ENCODE data around the gene JAG1.
"Not testable (repeated sequence)": the region's sequence is repeated elsewhere in the genome, so short reads cannot be mapped to it uniquely, and the experiment has no call there.

JAG1 gene

DNA sequence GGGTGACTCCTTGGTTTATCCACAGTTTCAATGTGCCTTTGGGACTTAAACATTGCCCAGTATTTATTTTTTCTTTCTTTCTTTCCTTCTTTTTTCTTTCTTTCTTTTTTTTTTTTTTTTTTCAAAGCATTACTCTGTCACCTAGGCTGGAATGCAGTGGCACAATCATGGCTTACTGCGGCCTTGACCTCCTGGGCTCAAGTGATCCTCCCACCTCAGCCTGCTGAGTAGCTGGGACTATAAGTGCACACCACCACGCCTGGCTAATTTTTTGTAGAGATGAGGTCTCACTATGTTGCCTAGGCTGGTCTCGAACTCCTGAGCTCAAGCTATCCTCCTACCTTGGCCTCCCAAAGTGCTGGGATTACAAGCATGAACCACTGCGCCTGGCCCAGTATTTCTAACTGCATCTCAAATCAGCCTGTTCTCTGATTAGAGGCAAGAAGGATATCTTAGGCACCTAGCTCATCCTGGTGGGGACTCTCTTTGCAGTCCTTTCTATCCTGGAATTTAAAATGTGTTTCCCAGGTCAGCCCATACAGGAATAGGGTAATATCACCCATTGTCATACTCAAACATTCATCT lies 56.2 kb downstream of the JAG1 start:
- in situ Hi-C loops (cut with MboI; ENCODE audit: low sequenced_read_pairs): not testable (repeated sequence)

DNA sequence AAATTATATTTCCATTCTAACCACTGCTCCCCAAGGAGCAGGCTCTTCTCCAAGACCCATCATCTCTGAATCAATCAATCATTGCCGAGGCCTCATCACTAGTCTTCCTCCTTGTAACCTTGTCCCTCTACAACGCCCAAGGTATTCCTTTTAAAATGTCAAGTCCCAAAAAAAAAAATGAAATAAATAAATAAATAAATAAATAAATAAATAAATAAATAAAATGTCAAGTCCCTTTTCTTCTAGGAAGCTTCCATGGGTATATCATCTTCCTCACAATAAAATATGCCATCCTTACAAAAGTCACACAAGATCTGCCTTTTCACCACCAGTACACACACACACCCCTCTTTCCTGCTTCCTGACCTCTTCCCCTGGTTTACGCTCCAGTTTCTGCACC lies 57.6 kb downstream of the JAG1 start:
- in situ Hi-C loops (cut with MboI; ENCODE audit: low sequenced_read_pairs): no loop called here

DNA sequence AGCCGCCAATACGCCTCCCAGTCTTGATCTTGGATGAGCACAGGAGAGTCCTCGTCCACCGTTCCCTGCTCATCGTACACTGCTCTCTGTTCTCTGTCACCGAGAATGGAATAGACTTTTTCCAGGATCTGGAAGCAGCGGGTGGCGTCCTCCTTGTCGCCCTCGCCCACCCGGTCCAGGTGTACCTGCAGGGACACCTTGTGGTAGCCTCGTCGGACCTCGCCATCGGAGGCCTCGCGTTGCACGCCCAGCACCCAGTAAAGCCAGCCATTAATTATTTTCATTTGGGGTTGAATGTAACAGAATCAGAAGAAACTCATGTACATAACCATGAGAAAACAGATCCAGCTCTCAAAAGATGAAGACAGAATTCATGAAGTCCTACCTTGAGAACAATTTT lies 59.9 kb downstream of the JAG1 start:
- in situ Hi-C loops (cut with MboI; ENCODE audit: low sequenced_read_pairs): no loop called here

DNA sequence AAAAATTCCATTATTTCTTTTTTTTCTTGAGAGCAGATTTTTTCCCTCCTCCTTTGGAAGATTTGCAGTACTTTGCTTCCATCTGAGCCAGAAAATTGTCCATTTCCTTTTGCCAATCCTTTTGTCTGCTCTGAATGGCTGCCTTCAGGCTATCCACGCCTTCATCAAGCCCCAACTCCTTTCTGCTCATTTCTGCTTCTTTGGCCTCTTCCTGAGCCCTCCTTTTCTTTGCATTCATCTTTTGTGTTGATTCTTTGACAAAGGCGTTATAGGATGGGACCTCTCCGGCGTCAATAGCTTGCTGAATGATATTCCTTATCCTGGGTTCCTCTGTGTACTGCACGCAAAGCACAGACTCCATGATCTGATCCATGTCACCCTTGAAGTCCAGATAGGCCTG lies 60.4 kb downstream of the JAG1 start:
- in situ Hi-C loops (cut with MboI; ENCODE audit: low sequenced_read_pairs): not testable (repeated sequence)

DNA sequence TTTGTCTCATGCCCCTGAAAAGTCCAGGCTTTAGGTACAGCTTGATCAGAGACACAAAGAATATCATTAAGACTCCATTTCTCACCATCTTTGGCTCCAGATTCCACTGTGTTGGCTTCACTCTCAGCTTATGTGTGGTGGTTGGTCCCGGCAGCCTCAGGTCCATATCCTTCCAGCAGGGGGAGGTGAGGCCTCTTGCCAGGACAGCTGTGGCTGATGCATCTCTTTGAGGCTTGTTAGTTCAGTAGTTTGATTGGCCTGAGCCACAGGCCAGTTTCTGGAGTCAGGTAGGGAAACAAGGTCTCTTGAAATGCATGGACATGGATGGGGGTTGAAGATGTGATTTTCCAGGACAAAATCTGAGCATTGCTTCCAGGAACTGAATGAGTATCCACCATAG lies 62.4 kb downstream of the JAG1 start:
- in situ Hi-C loops (cut with MboI; ENCODE audit: low sequenced_read_pairs): no loop called here

DNA sequence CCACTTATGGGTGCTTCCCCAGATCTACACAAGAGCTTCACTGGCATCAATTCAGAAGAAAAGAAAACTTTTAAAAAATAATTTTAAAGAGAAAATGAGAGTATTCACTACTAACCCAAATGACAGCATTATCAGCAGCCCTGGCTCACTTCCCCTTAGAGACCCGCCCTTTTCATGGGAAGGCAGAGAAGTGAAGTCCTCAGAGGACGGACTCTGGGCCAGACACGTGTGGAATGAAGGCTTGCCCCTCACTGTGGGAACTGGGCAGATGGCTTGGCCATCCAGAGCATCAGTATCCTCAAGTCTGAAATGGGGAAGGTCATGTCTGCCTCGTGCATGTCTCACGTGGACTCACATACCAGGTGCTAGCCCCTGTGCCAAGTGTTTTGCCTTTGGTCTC lies 63.5 kb downstream of the JAG1 start:
- in situ Hi-C loops (cut with MboI; ENCODE audit: low sequenced_read_pairs): no loop called here

DNA sequence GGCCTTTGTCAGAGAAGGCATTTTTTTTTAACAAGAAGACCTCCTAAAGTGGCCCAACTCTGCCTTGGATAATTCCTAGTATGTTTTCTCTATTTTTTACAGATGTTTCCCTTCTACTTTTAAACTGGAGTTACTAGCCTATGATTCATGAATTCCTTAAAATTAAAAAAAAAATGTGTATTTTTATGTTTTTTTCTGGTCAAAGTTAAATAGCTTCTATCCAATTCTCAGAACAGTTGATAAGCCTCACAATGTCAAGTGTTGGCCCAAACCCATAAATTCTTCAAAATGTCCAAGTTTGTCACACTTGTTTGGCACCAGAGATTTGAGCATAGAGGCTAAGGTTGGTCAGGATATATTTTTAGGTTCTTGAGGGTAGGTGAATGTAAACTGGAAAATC lies 64.0 kb downstream of the JAG1 start:
- in situ Hi-C loops (cut with MboI; ENCODE audit: low sequenced_read_pairs): no loop called here

DNA sequence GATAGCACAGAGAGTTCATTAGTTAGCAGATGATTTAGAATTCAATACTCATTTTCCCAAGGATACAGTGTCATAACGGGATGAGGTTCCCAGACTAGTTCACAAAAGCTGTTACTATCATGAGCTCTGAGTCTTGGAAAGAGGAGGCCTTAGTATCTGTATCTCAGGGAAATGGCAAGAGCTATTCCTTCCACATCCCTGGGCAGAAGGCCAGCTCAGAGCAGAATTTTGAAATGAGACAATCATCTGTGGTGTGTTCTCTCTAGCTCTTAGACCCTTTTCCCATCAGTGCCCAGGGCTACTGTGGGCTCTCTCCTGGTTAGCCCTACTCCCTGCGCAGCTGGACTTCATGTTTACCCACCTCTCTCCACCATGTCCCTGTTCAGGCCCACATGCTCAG lies 64.5 kb downstream of the JAG1 start:
- in situ Hi-C loops (cut with MboI; ENCODE audit: low sequenced_read_pairs): no loop called here

DNA sequence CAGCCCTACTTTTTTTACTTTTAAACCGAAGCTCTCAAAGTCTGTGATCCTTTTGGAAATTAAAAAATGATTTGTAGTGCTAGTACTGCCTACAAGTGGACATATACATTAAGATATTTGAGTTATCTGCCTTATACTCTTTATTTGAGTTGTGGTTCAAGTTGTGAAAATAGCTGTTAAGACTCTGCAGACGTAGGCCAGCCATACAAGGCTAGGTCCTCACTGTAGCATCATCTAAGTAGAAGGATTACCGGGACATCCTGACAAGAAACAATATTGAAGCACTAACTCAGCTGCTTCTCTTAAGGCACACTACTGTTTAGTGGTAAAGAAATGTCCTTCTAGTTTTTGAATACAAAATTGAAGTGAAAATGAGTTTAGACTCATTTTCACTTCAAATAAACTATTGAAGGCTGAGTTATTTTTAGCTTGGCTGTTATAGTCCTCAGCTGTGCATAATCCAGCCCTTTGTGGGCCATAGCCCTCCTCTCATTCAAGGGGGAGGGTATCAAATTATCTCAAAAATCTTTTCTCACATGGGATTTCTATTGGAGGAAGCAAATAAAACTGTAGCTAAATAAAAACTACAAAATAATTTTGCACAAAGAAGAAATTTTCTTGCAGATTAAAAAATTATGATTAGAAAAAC lies 68.1 kb downstream of the JAG1 start:
- in situ Hi-C loops (cut with MboI; ENCODE audit: low sequenced_read_pairs): no loop called here

DNA sequence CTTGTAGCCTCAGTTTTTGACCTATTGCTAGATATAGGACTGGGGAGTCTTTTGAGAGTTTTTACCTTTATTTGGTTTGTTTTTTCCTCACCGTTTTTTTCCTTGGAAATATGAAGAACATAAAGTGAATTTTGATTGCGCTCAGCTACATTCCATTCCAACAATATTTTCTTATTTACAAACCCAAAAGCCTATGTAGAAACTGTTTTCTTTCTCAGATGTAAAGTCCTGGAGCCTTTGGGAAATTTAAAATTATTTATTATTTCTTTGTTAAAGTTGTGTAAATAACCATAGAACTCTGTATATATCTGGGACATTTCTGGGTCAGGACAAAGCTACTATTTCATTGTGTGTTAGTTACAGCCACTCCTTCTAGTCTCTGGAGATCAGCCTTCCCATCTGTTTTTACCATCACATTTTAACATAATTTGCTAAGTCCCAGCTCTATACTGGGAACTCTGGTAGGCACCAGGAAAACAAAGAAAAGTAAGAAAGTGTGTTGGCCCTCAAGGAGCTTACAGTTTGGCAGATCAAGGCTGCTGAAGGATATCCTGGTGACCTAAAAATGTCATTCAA lies 68.8 kb downstream of the JAG1 start:
- in situ Hi-C loops (cut with MboI; ENCODE audit: low sequenced_read_pairs): no loop called here

DNA sequence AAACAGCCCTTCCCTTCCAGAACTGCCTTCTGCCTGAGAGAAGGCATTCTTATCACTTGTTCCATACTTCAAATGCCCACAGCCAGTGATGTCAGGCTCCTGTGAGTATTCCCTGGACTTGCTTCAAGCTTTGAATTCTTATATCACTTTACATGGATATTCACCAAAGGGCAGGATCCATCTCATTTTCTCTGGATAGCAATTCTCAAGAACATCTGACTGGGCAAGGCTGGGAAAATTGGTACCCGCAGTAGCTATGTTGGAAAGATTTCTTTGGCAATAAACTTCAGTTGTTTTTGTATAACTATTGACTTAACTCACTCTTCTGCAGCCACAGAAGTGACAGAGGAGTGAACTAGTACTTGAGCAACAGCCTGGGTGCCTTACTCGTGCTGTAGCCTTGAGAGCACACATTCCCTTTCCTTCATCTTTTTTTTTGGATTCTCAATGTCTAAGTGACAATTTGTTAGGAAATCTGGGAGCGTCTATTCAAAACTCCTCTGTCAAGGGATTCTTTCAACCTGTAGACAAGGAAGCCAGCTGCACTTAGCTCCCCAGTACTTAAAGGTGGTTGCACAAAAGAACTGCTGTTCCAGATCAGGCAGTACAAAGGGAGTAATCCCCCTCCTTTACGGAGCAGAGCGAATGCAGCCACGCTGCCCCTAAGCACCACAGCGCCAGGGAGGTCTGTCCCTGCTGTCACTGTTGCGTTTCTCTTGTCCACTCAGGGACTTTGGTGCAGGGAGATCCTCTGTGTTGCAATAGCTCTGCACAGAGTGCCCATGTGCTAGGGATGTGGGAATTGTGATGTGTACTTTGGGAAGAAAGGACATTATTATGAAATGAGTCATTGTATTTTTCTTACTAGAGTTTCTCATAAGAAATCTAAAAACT lies 69.6 kb downstream of the JAG1 start:
- in situ Hi-C loops (cut with MboI; ENCODE audit: low sequenced_read_pairs): no loop called here

DNA sequence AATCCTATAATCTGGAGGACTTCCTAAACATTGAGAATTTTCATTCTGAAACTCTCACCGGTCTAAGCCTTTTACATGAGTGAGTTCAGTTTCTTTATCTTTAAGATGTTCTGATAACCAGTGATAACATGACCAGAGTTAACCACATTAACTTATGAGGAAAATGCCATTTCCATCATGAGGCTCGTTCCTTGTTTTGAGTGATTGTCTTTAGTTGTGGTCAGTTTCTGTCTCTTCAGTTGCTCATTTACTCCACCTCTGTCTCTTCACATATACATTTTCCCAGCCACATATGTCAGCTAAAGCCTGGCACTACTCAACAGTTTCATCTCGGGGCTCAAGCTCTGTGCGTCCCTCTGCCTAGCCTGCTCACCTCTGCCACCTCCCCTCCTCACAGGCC lies 70.4 kb downstream of the JAG1 start:
- in situ Hi-C loops (cut with MboI; ENCODE audit: low sequenced_read_pairs): no loop called here

DNA sequence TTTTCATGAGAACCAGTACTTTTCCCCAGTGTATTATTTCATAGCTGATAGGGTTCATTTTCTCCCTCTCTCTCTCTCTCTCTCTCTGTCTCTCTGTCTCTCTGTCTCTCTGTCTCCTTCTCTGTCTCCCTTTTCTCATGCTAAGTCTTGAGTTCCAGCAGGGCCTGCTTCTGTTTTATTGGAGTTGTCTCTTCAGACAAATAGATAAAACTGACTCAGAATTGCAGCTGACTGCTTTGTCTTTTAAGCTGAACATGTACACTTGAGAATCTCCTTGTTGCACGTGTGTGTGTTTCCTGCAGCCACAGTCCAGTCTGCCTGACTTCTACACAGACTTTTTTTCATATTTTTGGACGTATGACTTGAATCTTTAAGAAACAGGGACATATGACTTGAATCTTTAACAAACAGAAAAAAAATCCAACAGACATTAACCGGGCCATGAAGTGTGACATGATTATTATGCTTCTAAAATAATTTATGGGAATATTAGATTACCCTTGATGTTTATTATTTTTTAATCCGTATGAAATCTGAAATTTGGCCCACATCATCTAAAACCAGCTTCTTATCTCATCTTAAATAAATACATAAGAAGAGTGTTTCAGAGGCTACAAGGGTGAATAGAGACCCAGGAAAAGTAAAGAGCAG lies 71.5 kb downstream of the JAG1 start:
- in situ Hi-C loops (cut with MboI; ENCODE audit: low sequenced_read_pairs): no loop called here

DNA sequence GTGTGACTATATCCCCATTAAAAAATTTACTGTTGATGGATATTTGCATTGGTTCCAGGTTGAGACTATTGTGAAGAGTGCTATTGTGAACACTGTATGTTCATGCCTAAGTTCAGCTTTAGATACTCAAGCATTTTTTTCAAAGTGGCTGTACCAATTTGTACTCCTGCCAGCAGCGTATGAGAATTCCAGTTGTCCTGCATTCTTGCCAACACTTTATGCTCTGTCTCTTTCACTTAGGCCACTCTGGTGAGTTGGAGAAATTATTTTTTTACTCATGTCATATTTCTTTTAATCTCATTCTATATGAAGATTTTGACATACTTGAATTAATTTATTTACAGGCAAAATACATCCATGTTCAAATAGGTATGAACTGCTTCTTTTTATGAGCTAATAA lies 76.2 kb downstream of the JAG1 start:
- in situ Hi-C loops (cut with MboI; ENCODE audit: low sequenced_read_pairs): no loop called here

DNA sequence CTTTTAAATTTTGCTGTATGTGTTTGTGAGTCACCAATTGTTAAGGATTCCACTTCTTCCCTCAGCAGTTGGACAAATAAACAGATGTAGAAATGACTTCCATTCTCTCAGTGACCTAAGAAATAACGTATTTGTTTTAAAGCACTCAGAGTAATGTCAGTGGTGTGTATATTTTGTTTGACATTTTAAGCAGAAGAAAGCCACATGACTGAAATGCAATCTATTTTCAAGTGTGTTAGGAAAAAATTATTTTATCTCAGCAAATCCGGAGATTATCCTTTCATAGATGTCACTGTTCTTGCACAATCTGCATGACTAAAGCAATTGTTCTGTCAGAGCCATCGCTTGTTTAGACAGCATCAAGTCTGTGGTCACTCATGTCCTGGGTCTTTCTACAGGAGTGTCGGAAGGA lies 77.1 kb downstream of the JAG1 start:
- in situ Hi-C loops (cut with MboI; ENCODE audit: low sequenced_read_pairs): no loop called here

DNA sequence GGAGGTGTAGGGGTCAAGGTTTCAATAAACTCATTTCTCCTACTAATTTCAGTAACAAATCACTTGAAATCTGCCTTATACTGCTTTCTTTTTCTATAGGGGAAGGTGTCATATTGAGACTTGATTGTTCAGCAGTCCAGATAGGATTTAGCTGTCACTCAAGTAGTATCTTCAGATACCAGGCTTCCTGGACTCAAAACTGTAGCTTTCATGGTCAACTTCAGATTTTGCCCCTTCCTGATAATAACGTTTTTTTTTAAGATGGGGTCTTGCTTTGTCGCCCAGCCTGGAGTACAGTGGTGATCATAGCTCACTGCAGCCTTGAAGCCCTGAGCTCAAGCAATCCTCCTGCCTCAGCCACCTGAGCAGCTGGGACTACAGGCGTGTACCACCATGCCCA lies 77.8 kb downstream of the JAG1 start:
- in situ Hi-C loops (cut with MboI; ENCODE audit: low sequenced_read_pairs): no loop called here

DNA sequence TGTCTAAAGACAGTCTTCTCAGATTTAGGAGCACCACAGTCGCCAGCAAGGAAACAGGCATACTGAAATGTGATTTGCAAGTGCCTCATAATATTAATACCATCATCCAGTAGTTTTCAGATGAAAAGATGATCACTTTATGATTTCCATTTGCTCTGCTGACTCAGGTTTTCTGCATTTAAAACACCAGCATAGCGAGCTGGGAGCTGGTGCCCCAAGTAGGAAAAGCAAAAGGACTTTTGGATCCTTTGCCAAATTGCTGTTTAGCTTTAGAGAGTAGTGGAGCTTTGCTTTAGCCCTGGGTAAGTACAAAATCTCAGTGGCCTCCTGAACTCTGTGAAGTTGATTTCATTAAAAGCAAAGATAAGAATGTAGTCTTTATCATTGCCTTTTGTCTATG lies 78.5 kb downstream of the JAG1 start:
- in situ Hi-C loops (cut with MboI; ENCODE audit: low sequenced_read_pairs): no loop called here

DNA sequence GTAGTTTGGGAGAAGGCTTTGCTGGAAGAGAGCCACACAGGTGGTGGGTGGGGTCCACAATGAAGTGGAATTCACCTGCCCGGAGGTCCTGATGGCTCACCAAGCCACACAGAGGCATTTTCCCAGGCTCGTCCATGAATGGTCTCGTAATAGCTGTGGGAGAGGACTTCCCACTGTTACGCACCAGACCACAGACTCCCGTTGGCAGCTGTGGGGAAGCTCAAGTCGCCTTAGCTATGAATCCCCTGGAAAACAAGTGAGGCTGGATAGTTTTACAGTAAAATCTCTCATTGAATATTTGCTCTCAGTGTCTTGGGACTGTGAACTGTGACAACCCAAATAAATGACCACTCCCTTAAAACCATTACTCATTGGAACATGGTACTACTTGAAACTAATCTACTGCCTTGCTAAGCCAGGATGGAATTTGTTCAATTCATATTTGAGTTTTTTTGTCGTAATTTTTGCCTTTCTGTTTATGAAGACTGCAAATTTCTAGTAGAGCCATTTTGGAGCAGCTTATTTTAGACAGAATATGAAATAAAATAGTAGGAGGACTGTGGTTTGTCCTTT lies 79.4 kb downstream of the JAG1 start:
- in situ Hi-C loops (cut with MboI; ENCODE audit: low sequenced_read_pairs): no loop called here

DNA sequence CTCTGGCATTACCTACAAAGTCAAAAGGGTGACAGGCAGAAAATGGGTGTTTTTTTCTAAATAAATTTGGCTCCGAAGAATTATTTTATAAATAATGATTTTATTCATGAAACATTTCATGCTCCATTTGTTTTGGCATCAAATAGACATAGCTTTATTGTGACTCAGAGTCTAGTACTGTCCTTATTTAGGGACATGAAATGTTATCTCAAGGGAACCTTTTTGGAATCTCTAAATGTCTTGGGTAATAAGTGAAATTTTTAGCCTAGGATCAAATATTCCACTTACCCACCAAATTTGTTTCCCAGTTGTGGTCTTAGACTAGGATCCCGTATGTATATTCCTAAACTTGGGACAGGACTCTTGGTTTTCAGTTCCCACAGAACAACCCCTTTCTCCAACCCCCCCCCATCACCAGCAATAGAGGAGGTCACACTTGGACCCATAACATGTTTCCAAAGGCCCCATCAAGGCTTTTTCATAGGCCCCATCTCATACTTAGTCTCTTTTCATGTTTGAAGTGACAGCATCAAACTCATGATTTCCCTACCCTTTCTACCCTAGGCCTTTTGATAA lies 81.8 kb downstream of the JAG1 start:
- in situ Hi-C loops (cut with MboI; ENCODE audit: low sequenced_read_pairs): no loop called here

DNA sequence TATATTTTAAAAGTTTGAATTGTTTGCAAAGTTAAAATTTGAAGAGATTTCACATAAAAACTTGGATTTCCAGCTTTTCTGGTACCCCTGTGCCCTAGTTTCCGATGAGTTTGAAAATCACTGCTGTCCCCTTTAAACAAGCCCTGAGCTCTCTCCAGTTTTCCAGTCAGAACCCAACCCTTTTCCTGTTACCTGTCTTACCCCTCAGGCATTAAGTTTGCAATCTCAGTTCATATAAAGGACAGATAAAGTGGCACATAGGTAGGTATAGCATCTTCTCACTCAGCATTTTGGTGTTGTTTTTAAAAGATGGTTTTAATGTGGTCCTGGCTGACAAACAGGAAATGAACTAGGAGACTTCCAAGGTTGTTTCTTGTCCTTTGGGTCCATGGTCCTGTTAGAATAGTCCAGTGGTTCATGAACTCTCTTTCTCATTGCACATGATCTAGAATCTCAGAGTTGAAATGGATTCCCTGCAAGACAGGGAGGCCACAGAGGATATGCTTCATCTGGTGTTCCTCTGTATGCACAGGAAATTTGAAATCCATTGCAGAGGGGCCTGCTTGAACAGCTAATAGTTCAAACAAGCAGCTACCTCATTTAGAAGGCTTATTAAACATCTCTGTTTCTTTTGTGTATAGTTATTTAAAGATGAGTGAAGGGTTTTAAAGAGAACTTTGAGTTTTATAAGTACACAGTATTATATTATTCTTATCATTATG lies 82.7 kb downstream of the JAG1 start:
- in situ Hi-C loops (cut with MboI; ENCODE audit: low sequenced_read_pairs): no loop called here
